Activated naive CD4-positive, alpha-beta T cell treated with anti-CD3 and anti-CD28 coated beads, Interleukin-2, amount 50 U/mL, for 72 hours (primary cell): Measurements from ENCODE around the gene C11orf86. TPM values are rescaled to one million over a fixed set of nuclear protein-coding genes. Genes with fewer than 3 reads are reported as not detected.

Source experiments
- ATAC-seq, 2 donors: fragments of 150-1000 bp; cut with Tn5 transposase; 2 replicates each; pipeline ENCODE4 v1.10.0; 2021; ENCODE audit warnings: mild to moderate bottlenecking in 2 of 2, moderate library complexity in 2 of 2
- DNase-seq, 2 donors: peaks; one replicate each; pipeline ENCODE4 v3.0.0; 2021 to 2022; ENCODE audit warnings: low spot score in 2 of 2
- H3K27ac Mint-ChIP-seq, 2 donors: one replicate each; pipeline ENCODE4 v1.8.0; 2022; ENCODE audit warnings: mild to moderate bottlenecking in 2 of 2, mixed read lengths in 2 of 2
- H3K36me3 Mint-ChIP-seq, 2 donors: one replicate each; pipeline ENCODE4 v1.8.0; 2022; ENCODE audit warnings: mixed read lengths in 2 of 2
- H3K9me3 Mint-ChIP-seq, 2 donors: one replicate each; pipeline ENCODE4 v1.8.0; 2022; ENCODE audit warnings: mixed read lengths in 2 of 2
- total RNA-seq, 2 donors: library from RNA; stranded (reverse); gene quantifications; one replicate each; pipeline ENCODE4 v1.2.3, GENCODE V29; 2022

The C11orf86 gene
- total RNA-seq, 2 donors from 2014 or later: not detected

DNA sequence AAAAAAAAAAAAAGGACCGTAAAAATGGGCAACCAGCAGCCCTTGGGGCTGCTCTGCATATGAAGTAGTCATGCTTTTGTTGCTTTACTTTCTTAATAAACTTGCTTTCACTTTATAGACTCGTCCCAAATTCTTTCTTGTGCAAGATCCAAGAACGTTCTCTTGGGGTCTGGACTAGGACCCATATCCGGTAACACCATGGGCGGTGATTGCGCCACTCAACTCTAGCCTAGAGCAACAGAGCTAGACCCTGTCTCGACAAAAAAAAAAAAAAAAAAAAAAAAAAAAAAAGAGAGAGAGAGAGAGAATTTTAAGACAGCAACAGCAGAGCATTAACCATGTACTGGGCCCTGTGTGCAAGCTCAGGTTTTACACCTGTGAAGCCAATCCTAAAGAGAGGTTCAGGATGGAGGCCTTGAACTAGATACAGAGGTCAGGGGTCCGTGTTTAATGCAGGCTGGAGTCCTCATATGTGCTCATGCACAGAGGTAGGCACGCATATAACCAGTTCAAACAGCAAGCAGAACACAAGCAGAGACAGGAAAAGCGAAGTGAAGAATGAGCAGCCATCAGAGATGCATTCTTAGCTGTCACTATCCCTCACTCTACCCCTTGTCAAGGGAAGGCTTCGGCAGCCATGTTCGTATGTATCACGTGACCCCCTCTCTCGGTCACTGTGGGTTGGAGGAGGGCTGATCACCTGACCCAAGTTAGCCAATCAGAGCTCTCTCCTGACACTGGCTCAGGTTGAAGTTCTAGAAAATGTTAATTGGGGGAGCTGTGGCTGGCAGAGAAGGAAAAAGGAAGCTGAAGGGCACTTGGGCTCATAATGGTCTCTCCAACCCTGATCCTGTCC is 31.2 kb downstream of the C11orf86 start:
- Mint-ChIP-seq H3K9me3 (peaks cover 0 to 9% of the 10 kb centered on the region in 2 donors), H3K36me3 (no peaks in the 10 kb centered on the region), H3K27ac (no peak overlapping the region)
- peak in 1 of 2 donors; percentile 24 for DNase-seq
- peak in 1 of 2 donors; percentile 36 for ATAC-seq

DNA sequence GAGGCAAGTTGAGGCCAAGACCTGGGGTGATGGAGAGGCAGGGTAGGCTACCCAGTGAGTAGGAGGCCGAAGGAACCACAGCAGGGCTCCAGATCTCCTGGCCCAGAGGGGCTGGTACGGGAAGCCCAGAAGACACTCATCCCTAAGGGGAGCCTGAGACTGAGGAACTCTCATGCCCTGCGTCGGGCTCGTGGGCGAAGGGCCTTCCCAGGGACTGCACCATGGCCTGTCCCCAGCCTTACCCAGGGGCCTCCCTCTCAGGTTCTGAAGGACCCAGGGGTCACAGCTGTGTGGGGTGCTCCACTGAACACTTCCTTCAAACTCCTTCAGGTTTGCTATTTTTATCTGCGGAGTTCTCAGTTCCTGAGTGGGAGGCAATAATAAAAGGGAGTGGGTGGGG is 32.0 kb downstream of the C11orf86 start:
- Mint-ChIP-seq H3K9me3 (peaks cover 0 to 9% of the 10 kb centered on the region in 2 donors), H3K36me3 (no peaks in the 10 kb centered on the region), H3K27ac (no peak overlapping the region)
- ATAC-seq (no peak), DNase-seq (no peak)

DNA sequence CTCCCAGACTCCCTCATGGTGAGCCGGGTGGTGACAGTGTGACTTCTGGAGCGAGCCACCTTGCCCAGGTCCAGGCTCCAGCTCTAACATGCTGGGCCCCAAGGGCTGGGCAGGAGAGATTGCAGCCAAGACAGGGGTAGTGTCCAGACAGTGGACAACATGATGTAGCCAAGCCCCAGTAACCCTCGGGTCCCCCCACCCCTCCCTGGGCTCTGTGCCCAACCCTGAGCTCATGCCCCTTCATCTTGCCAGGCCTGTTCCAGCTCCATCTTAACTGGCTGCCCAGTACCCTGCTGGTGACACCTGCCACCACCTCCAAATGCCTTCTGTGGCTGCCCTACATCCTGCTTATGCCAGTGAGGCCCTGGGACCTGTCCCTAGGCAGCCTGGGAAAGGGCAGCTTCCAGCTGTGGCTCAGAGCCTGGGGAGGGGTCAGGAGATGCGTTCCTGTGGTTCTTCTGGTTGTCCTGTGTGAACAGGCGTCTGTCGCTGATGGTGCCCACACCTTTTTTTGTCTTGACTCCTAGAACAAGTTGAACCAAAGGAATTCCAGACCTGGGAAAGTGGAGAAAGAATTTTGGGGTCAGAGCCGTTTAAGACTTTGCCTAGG is 35.3 kb downstream of the C11orf86 start:
- Mint-ChIP-seq H3K27ac (no peak overlapping the region), H3K36me3 (no peaks in the 10 kb centered on the region), H3K9me3 (peaks cover 0 to 9% of the 10 kb centered on the region in 2 donors)
- DNase-seq: no peak
- ATAC-seq: no peak

DNA sequence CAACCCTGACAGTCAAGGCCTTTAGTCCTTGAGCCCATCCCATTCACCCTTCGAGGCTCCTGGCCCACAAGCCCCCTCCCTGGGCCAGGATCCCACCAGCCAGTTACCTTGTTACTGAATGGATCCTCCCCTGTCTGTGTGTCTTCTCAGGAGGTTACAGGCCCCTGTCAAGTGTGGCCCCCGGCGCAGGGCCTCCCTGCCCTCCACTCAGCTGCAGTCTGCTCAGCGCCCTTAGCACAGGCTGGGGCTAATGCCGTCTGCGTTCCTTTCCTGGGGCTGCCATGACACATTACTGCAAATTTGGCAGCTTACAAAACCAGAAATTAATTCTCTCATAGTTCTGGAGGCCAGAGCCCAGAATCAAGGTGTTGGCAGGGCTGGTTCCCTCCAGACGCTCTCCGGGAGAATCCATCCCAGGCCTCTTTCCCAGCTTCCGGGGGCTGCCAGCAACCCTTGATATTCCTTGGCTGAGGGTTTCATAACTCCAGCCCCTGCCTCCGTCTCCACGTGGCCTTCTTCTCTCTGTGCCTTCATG is 38.5 kb downstream of the C11orf86 start:
- ATAC-seq: no peak
- no peak for DNase-seq
- Mint-ChIP-seq H3K27ac (peak overlapping the region in 1 of 2 donors; percentile 94), H3K36me3 (peaks cover 2 to 3% of the 10 kb centered on the region in 2 donors), H3K9me3 (no peaks in the 10 kb centered on the region)

DNA sequence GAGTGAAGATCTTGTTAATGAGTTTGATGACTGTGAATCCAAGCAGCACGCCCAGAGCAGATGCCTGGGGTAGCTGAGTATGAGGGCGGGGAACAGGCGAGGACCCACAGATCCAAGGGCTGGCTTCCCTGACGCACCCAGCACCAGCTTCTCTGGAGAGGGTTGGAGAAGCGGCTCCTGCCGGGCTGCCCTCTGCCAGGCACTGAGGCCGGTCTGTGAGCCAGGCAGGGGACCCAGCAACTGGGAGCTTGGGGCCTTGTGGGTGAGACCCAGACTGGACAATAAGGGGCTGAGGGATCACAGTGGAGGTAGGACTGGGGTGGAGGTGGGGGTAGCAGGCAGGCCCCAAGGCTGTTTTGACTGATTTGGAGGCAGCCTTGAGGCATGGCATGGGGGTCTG is 39.2 kb downstream of the C11orf86 start:
- Mint-ChIP-seq H3K9me3 (peaks cover 0 to 4% of the 10 kb centered on the region in 2 donors), H3K36me3 (peaks cover 8% of the 10 kb centered on the region in 2 donors), H3K27ac (no peak overlapping the region)
- no peak for DNase-seq
- no peak for ATAC-seq

DNA sequence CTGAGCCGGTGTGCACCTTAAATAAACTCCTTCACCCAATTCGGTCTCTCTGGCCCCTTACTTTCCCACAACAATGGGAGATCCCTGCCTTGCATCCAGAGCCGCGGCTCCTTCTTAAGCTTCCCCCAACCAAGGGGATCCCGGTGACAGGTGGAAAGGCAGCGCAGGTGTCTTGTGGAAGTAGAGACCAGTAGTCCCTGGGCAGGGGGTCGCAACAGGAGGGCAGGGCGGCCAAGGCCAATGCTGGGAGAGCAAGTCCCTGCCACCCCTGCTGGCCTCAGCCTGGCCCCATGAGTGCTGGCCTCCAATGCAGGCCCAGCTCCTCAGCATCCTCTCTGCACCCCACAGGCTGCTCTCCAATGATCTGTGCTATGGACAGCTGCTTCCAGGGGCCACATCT is 39.9 kb downstream of the C11orf86 start:
- no peak for ATAC-seq
- peaks cover 8% of the 10 kb centered on the region in 2 donors for H3K36me3 Mint-ChIP-seq
- H3K27ac Mint-ChIP-seq: no peak overlapping the region
- no peak for DNase-seq
- peaks cover 0 to 4% of the 10 kb centered on the region in 2 donors for H3K9me3 Mint-ChIP-seq

DNA sequence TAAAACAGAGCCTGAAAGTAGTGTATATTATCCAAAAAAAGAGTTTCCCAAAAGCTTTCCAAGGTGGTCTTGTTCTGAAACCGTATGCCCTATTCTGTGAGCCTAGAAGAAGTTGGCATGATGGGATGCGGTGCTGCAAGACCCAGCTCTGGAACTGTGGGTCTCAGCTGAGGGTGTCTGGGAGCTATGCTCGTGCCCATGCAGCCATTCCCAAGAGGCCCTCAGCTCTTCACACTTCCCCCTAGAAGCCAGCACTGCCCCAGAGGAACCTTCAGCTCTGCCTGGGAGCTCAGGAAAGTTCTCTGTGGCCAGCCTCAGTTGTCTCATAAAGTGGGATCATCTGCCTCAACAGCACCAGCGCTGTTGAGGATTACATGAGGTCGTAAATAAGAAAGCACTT is 41.4 kb downstream of the C11orf86 start:
- H3K36me3 Mint-ChIP-seq: peaks cover 8% of the 10 kb centered on the region in 2 donors
- ATAC-seq: no peak
- no peak overlapping the region for H3K27ac Mint-ChIP-seq

DNA sequence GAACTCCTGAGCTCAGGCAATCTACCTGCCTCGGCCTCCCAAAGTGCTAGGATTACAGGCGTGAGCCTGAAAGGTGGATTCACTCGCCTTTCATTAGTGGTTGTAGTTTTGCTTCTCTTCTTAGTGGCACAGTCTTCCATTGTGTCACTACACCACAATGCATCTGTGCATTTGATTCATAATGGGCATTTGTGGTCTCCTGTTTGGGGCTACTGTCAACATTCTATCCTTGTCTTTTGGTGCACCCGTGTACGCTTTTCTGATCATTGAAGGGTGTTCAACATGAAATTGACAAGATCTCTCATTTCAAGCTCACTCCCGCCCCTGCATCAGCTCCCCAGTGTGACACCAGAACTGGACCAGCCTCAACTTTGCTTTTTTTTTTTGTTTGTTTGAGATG is 45.8 kb downstream of the C11orf86 start:
- peaks cover 0 to 4% of the 10 kb centered on the region in 2 donors for H3K9me3 Mint-ChIP-seq

More for the DNA sequence above, 41.4 kb downstream of the C11orf86 start:
- H3K9me3 Mint-ChIP-seq: peaks cover 0 to 4% of the 10 kb centered on the region in 2 donors
- DNase-seq: no peak

DNA sequence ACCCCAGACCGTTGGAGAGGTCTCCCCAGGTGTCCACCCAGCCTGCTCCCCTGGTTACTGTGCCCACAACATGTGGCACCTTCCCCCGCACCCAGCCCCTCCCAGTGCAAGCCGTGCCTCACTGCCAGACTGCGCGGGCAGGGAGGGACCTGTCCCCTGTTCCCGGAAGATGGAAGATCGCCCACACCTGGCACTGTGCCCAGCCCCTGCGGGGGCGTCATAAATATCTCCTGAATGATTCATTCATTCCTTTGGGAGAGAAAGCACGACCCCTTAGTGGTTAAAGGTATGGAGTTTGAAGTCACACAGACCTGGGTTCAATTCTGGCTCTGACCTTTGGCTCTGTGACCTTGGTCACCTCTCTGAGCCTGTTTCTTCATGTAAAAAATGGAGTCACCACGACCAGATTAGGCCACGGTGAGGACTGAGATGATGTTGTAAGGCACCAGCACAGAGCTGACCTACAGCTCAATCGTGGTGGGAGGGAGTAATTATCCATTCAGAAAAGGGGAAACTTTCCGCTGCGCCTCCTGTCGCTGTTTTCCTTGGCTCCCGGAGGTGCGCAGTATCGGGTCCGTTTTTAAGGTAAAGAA is 47.3 kb downstream of the C11orf86 start:
- ATAC-seq: no peak
- Mint-ChIP-seq H3K9me3 (peaks cover 0 to 4% of the 10 kb centered on the region in 2 donors), H3K36me3 (peaks cover 8% of the 10 kb centered on the region in 2 donors), H3K27ac (no peak overlapping the region)
- DNase-seq: no peak

More for the DNA sequence above, 45.8 kb downstream of the C11orf86 start:
- ATAC-seq: peak; percentile 17 to 81
- no peak overlapping the region for H3K27ac Mint-ChIP-seq
- DNase-seq: no peak
- H3K36me3 Mint-ChIP-seq: peaks cover 8% of the 10 kb centered on the region in 2 donors

DNA sequence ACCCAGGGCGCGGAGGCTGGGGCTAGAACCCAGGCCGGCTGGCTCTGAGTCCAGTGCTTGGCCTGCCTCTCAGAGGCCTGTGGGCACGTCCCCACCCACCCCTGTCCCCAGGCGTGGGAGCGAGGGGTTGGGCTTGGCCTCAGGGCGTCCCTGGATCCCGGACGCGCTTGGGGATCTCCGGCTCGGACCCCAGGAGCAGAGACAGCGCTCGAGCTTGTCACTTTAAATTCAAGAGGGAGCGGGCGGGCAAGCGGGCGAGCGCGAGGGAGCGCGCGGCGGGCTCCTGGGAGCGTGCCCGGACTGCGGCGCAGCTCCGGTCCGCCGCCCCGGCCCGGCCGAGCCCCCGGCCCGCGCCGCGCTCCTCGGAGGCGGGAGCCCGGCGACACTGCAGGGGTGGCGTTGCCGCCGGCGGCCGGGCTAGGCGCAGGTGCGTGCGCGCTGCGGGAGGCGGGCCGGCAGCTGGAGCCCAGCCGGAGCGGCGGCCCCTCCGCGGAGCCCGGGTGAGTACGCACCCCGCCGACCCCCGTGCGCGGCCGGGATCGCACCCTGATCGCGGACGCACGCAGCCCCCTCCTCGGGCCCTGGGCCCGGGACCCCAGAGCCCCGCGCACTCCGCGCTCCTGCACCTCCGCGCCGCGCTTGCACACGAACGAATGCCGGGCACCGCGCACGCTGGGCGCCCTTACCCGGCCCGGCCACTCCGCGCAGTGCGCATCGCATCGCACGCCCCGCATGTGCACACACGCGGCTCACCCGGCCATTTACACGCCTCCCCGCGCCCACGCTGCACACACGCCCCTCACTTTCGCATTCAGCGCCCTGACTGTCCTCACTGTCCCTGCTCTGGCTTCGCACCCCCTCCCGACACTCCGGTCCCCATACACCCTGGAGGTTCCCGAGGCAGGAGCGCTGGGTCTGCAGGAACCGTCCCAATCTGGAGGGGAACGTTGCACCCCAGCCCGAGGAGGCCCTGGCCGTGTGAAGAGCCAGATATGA is 48.2 kb downstream of the C11orf86 start, which contains the start of gene SYT12:
SYT12 (plus strand) TSS at position 174 of the 996 bp plus-strand sequence. CDS start 7,011 bp downstream, outside the sequence.
- DNase-seq (no peak), ATAC-seq (peak in 1 of 2 donors; percentile 23)
- H3K27ac Mint-ChIP-seq: no peak within 1 kb of the TSS
- H3K9me3 Mint-ChIP-seq: peaks cover 0 to 4% of the 10 kb centered on the region in 2 donors
- peaks cover 8% of the 10 kb centered on the region in 2 donors for H3K36me3 Mint-ChIP-seq

DNA sequence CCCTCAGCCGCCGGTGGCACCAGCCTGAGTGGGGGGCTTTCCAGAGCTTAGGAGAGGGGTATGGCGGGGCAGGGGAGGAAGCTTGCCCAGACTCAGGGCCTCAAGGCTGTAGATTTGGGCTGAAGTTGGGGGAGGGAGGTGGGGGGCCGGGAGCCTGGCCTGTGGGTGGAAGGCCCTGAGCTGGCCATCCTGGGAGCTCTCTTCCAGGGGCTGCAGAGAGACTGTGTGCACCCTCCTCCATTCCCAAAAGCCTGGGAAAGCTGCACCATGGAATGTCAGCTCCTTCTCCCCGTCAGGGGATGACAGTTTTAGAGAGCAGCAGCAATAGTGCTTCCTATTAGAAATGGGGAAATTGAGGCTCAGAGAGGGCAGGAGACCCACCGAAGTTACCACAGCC is 48.9 kb downstream of the C11orf86 start:
- no peak for ATAC-seq
- Mint-ChIP-seq H3K36me3 (peaks cover 2% of the 10 kb centered on the region in 2 donors), H3K27ac (no peak overlapping the region), H3K9me3 (peaks cover 0 to under 1% of the 10 kb centered on the region in 2 donors)
- no peak for DNase-seq

DNA sequence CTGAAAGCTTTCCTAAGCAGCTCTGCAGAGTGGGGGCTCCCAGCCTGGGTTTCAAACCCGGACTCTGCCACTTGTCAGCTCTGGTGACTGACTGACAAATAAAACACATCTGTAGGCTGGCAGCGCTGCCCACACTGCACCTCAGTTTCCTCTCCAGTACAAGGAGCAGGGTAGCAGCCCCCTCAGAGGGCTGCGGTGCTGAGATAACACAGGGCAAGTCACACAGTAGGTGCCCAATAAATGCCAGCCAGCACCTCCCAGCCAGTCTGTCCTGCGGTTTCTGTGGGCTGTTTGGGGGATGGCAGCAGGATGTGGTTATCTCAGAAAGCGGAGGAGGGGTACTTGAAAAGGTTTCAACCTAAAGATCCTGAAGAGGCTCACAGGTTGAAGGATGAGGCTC is 49.3 kb downstream of the C11orf86 start:
- Mint-ChIP-seq H3K27ac (no peak overlapping the region), H3K9me3 (no peaks in the 10 kb centered on the region), H3K36me3 (no peaks in the 10 kb centered on the region)
- DNase-seq (peak; percentile 36 to 65), ATAC-seq (peak; percentile 53 to 86)

DNA sequence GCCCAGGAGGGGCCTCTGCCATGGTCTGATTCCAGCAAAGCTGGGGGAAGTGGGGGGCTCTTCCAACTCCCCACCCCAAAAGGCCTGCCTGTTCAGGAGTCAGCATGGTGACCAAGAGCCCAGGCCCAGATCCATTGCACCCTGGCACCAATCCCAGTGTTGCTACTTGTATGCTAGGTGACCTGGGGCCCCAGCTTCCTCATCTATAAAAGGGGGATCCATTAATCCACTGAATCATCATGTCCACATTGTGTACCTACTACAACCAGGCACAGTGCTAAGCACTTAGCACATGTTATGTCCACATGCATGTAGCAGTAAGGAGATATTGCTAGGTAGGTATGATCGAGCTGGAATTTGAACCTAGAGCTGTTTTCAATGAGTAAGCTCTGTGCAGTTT is 49.9 kb downstream of the C11orf86 start:
- Mint-ChIP-seq H3K36me3 (no peaks in the 10 kb centered on the region), H3K9me3 (no peaks in the 10 kb centered on the region), H3K27ac (no peak overlapping the region)
- ATAC-seq: no peak
- no peak for DNase-seq

DNA sequence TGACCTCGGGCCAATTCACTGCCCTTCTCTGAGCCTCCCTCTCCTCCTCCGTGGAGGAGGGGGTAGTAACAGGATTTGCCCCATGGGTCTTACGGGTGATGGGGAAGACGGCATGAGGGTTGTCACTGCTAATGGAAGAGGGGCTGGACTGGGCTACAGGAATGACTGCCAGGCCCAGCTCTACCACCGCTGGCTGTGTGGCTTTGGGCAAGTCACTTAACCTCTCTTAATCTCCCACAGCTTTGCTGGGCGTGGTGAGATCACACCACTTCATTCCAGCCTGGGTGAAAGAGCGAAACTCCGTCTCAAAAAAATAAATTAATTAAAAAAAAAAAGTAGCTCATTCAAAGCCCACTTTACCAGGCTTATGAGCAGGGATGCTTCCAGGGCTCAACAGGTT is 50.6 kb downstream of the C11orf86 start:
- no peaks in the 10 kb centered on the region for H3K36me3 Mint-ChIP-seq
- no peaks in the 10 kb centered on the region for H3K9me3 Mint-ChIP-seq
- H3K27ac Mint-ChIP-seq: no peak overlapping the region
- no peak for DNase-seq
- no peak for ATAC-seq
